Measurements from ENCODE around the gene LRMDA.
A peak's percentile ranks its signal among the peaks of the same experiment; 100 is the strongest.

The LRMDA gene

DNA sequence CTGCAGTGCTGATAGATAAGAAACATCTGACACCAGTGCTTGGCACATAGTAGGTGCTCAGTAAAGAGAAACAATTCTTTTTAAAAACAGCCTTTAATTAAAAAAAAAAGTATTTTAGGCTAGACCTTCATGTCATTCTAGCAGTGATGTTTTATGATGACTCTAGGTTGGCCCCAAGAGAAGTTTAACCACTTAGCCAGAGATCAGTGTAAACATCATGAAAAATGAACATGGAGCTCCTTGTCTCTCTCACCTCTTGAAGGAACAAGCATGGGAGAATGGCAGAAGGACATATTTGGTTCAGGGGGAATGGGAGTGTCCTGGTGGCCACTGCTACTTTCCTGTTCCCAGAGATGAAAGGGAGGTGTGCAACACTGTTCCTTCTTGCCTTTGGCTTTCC lies 641.0 kb downstream of the LRMDA start:
- DNase-seq, result no peak

DNA sequence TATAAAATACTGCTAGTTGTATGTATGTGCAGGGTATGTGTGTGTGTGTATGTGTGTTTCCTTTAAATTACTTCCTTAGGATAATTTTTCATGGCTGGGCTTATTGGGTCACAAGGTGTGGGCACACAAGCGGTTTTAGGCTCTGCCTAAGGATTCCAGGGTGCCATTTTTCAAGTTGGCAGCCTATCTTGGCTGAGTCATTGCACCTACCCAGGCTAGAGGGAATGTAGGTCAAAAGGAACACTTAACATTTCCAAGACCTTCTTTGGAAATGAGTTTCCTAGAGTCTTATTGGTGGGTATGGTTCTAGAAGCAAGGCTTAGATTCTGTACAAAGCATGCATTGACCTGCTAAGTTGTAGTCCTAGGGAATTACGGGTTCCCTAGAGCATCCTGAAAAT lies 642.1 kb downstream of the LRMDA start:
- DNase-seq, result no peak

DNA sequence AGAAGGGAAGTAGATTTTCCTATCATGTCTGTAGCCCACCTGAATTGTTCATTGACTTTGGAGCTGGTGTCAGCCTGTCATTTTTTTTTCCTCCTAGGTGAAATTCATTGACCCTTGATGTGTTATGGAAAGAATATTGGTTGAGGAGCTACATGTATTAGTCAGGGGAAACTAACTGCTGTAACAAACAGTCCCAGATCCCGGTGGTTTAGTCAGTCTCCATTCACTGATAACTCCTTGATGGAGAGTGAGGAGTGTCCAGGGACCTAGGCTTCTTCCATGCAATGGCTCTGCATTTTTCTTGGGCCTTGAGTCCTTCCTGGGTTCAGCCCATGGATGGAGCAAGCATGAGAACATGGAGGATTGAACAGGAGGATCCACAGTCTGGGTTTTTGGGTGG lies 643.2 kb downstream of the LRMDA start:
- no peak for DNase-seq

DNA sequence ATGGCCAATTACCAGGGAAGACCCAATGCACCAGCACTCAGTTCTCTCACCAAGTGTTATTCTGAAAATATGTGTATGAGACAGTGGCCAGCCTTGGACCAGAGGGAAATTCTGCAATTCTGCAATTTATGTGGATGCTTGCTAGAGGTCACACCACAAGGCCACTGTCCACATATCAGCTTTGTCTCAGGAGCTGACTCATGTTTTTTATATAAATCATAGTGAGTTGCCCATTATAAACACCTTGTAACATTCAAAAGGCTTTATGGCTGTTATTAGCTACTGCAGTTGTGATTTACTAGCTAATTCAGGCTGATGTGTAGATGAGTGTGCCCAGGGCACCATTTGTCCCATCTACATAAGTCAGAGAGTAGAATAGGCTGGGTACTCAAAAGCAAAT lies 649.0 kb downstream of the LRMDA start:
- DNase-seq, result no peak

DNA sequence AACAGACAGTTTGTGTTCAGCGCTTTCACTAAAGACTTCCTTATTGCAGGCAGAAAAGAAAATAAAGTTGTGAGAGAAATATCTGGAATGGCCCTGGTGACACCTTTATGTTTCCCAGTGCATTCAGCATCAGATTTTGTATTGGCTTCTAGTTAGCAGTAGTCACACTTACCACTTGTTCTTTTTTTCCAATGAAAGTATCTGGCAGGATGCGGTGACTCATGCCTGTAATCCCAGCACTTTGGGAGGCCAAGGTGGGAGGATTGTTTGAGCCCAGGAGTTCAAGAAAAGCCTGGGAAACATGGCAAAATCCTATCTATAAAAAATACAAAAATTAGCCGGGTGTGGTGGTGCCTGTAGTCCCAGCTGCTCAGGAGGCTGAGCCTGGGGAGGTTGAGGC lies 649.6 kb downstream of the LRMDA start:
- DNase-seq, result no peak

DNA sequence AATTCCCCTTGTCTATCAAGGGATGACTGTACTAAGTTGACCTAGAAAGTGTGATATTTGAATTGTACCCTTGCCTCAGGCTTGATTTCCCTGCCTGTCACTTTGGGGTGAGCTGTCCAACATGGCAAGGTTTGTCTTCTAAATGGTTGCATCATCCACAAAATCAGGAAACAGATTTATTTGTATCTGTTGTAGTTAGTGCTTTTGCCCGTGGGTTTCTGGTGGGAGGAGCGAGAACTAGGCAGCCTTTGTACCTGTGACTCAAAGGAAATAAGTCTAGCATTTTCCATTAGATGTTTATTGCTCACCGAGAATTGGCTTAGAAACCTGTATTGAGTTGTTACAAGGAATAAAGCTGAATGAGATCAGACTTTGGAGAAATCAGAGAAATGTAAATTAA lies 650.8 kb downstream of the LRMDA start:
- DNase-seq, result no peak

DNA sequence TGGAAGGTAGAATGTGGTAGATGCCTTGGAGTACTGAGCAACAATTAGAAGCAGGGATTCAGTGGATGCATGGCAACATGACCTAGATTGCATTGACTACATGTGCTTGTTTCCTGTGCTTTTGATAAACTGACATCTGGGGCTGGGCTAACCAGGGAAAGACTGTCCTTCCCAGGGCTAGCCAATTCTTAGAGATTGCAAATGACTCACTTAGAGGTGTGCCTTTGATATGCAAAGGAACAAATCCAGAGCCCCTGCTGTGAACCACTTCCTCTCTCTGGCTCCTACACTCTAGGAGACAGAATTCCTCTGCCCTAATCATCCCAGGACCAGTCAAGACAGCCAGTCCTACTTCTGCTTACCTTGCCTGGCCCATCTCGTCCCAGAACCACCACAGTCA lies 651.5 kb downstream of the LRMDA start:
- no peak for DNase-seq

DNA sequence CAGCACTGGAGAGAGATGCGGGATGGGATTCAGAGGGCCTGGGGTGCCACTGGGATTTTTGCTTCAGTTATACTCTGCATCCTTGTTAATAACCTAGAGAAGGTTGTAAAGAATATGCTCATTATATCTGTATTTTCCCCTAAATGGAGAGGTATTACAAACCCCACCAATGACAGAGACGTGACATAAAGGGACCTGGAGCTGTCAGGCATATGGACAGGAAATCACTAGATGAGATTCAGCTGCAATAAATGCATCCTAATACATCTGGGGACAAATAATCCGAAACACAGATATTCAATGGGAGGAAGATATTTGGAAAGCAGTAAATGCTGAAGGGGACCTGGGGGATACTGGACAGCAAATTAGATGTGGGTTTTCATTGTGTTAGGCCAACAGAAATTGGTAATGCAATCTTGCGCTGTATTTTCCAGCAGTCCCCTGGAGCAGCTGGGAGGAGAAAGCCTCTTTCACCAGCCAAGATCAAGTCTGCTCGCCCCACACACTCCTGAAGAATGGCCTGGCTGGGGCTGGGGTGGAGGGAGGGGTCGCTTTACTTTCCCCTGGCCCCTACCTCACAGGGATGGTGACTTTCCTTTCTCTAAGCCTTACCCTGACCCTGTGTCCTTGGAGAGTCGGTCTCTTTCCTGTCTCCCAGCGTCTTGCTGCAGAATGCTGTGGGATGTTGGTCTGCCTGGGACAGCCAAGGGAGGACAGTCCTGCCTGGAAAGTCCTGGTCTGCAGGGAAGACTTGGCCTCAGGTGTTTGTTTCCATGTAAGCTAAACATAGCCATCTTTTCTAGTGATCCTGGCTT lies 653.8 kb downstream of the LRMDA start:
- no peak for DNase-seq

DNA sequence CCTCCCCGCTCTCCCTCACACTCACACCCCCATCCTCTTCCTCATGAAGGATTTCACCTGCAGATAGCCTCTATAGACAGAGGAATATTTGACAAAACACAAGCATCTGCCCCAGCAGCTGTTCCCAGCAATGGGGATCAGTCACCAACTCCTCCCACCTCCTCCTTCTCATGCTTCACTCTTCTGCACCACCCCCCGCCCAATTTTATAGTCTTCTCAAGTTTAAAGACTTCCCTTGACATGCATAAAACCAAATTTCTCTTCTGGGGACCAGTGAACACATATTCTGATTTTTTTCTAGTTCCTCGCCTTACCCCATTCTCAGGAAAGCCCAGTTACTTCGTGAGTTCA lies 654.4 kb downstream of the LRMDA start:
- no peak for DNase-seq

DNA sequence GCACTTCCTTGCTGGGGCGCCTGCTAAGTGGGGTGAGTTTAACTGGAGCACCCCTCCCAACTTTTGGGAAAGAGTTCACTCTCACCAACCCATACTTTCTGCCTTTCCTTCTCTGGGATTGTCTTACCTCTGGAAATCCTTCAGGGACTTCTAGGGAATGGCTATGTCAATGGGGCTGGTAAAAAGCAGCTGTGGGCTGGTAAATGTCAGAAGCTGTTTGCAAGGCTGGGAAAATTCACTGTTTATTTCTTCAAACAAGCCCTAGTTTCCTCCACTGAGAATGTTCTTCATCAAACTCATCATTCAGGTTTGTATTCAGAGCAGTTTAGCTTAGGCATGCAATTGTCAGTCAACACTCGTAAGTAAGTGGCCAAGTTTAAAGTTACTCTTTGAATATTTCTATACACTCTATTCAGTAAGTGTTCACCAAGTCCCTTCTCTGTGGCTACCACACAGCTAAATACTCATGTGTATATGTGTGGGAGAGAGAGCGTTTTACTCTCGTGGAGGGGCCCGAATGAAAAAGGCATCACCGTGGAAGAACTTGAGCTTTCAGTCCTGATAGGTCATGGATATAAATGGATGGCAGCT lies 654.8 kb downstream of the LRMDA start:
- no peak for DNase-seq

DNA sequence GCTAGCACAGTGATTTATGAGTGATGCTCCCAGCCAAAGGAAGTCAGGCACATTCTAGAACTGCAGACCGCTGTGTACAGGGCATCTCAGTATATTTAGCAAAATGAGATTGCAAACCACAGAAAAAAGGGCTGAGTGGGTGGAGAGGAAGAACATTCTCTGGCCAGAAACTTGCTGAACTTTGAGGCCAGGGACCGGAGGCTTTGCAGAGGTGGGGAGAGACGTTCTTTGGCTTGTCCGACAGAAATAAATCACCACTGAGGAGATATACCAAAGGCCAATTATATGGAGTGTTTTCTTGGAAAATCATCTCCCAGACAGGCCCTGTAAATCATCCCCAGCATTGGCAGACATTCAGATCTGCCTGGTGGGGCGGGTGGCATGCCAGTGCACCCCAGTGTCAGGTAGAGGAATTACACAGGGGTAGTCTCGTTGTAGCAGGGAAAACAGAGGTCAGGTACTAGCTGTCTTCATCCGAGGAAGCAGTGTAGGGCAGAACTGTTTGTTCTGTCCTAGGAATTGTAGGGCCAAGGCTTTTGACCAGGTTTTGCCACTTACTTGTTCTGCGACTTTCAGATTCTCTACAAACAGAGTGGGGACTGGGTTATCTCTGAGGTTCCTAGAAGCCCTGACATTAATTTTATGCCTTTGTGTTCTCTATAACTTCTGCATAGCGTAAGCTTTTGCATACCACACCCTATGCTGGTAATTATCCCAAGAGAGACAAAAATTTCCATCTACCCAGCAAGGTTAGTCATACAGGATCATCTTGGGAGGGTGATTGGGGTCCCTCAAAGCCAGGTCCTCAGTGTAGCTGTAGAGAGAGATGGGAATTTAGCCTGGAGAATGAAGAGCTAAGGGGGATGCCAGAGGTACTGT lies 655.6 kb downstream of the LRMDA start:
- DNase-seq, result peak; percentile 34 to 57

DNA sequence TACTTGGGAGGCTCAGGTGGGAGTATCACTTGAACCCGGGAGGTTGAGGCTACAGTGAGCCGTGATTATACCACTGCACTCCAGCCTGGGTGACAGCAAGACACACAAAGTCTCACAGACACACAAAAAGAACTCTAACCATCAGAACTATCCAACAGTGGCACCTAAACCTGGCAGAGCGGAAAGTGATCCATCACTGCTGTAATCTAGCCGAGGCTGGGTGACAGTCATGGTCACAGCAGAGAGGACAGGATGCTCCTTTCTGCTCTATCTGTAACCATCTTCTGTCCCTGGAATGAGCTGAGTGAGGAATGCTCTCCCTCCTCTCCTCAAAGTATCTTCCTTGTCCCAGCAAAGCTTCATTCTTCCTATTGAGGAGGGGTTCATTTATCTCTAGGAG lies 656.6 kb downstream of the LRMDA start:
- DNase-seq, result no peak

DNA sequence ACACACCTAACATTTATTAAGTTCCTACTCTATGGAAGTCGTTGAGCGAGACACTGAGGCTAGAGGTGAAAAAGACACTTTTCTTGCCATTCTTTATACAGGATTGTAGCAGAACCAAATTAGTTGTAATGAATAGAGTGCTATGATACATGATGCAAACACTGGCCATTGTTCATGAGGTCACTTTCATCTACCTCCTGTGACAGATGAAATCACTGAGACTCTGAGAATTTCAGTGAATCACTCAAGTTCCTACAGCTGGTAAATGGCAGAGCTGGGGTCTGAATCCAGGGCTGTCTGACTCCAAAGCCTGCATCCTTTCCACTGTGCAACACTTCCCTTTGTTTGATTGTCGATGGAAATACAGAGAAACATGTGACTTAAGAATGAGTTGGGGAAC lies 657.6 kb downstream of the LRMDA start:
- DNase-seq, result no peak

DNA sequence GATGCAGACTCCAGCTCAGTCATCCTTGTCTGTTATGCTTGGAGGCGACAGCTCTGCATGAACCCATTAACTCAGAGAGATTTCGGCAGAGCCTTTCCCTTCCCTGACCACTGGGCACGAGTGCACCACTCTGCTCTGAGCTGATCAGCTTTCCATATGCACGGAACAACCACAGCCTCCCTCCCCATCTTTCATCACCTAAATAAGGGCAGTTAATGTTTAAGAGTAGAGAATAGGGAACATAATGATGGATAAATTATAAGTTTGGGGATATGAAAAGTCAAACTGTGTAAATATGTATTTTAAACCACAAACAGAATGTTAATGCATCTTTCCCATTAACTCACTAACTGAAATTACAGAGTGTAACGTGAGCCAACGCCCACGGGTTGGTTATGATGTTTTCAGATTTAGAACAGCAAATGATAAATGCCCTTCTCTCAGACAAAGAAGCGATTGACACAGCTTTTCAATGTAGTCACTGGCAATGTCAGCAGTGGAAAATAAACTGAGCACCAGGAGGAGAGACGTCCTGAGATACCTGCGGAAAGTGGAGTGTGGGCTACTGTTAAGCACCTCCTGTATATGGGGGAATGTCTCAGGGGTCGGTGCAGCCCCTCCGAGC lies 658.2 kb downstream of the LRMDA start:
- DNase-seq, result peak; percentile 83 to 88

DNA sequence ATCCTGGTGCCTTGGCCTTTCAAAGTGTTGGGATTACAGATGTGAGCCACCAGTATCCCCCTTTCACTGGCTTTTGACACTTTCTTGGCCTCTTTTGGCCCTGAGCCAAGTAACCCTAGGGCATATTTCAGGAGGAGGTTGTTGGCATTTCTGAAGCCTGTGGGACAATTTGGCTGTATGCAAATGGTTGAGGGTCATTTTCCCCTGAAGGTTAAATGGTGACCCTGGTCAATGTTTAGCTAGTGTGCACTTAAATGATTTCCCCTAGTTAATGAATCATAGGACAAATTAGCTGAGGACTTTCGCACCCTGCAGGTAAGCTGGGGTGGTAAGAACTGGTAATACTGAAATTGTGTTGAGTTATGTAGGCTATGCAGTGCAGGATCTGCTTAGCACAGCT lies 660.5 kb downstream of the LRMDA start:
- DNase-seq, result peak; percentile 23 to 28

DNA sequence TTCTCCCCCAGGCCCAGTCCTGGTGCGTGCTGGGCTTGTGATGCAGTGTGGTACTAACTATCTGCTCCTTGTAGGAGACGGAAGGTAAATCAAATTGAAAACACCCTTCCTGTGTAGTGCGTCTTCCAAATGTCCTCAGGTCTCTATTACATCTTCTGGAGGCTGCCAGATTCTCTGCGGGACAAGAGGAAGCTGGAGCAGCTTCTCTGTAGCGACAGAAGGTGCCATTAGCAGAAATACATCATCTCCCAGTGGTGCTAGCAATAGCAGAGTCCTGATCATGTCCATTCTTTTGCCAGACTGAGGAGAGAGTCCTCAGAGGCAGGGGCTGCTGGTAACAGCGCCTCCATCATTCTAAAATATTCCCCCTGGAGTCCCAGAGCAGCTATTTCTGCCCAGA lies 675.2 kb downstream of the LRMDA start:
- DNase-seq, result no peak

DNA sequence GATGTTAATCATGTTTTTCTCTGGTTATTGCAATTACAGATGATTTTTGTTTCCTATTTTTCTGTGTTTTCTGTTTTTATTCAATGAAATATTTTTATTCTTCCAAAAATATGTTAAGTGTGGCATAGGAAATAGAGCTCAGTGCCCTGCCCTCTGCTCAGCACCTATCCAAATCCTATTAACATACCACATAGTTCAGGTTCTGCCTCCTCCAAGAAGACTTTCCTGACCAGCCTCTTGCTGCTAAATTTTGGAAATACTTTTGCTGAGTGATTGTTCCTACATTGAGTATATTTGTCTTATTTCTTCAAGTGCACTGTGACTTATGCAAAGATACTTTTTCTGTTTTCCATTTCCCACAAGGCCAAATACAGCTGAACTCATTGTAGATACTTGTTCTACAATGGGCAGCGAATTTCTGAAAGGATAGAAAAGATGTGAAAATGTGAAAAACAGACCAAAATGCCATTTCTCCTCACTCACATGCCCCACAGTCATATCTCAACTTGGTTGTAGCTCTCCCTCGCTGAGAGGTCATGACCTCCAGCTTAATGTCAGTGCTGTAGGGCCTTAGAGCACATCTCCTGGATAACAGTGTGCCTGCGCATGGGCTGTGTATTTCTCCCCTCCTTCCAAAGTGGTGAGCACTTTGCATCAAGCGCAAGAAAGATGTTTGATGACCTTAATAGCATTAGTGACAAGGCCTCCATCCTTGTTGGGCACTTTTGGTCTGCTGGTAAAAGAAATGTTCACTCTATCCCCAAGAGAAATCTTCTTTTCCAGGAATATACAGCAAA lies 677.3 kb downstream of the LRMDA start:
- DNase-seq, result no peak

DNA sequence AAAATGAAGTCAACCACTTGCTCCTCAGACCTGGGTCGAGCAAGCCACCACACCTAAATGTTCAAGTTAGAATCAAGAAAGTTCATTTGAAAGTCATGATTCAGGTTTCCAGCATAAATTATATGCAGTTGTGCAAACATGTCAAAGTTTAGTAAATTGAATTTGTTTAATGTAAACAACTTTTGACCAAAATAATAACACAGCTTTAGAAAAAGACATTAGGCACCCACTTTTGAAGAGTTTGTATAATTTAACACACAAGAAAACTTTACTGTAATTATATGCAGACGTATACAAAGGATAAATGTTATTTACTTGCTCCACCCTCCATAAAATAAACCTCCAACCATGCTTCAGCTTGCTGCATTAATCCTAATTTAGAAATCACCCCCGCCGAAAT lies 680.0 kb downstream of the LRMDA start:
- DNase-seq, result no peak

DNA sequence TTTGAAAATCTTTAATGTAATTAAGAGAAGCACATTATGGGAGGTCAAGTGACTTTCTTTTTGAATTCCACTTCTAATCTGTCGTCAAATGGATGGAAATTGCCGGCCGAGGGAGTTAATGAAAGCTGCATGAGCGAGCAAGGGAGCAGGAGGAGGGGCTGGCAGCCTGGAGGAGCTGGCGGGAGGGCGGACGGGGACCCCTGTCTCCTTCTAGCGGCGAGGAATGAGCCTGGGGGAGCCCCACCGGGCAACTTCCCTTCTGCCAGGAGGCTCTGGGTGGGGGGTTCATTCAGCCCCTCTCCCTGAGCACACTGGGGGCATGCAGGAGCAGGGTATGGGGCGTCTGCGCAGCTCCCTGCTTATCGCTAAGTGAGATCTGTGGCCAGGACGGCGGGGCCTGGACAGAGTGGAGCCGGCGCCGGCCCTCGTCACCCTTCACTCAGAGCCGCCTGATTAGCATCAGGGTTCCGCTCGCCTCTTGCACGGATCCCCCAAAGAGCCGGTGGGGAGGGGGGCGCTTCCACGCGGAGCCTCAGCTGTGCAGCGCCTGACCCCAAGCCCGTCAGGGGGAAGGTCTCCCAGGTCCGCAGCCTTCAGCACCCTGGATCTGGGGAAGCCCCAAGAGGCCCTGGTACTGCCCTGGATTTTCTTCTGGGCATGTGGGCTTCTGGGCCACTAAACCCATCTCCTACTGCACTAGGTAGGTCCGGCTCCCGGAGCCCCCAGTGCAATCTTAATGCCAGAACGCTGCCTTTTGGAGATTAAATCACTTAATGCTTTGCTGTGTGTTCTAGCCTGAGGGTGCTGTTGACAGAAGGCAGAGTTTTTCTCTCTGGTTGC lies 680.8 kb downstream of the LRMDA start:
- no peak for DNase-seq

DNA sequence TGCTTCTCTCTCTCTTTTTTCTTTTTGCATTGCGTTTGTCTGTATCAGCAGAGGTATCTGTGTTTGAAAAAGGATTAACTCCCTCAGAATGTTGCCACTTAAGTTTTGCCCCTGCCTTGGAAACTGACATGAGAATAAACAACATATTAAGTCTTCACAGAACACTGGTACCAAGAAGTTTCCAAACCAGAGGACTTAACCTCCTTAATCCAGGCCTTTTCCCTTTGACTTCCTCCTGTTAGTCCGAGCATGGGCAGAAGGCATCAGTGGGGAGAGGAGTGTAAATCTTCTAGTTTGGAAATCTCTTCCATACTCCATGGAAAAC lies 681.4 kb downstream of the LRMDA start:
- no peak for DNase-seq

DNA sequence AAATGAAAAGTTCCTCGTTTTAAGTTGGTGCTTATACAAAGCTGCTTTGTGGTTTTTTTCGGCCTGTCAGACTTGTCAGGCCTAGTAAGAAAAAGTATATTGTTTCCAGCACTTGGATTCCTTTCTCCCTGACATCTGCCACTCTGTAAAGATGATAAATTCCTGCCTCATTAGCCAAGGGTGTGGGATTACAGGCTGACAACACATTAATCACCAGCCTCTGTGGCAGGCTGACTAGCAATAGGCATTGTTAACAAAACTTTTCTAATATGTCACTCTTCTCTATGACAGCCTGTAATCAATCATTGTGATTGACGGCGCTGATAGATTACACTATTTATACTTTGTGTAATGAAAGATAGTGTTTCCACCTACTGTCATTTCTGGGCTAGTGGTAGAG lies 682.5 kb downstream of the LRMDA start:
- DNase-seq, result peak in 1 of 2 experiments; percentile 16

DNA sequence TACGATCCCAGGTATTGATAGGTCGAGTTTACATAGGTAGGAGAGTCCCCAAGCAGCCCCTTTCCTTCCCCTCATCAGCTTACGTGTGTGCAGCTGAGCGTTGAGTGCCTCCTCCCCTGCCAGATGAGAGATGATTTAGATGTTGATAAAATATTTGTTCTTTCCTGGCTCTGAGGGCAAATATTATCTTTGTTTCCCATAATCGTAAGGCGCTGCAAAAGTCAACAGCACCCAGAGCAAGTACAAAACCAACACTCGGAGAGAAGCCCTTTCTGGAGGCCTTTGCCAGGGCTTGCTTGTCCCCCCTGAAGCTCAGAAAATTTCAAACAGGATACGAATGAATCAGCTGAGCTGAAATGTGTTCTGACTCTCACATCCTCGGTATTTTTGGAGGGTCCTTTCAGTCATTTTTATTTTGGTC lies 683.2 kb downstream of the LRMDA start:
- DNase-seq, result no peak

Data from NCI-H526 (cell line).